ENCODE measurements around the gene PPP2R1A. TPM values are rescaled to one million over a fixed set of nuclear protein-coding genes. Genes with fewer than 3 reads are reported as not detected.
"Not testable (repeated sequence)": the region's sequence is repeated elsewhere in the genome, so short reads cannot be mapped to it uniquely, and the experiment has no call there.

PPP2R1A gene
- total RNA-seq, 8 experiments from 2014 or later = 135 to 212 (median 176) TPM

DNA sequence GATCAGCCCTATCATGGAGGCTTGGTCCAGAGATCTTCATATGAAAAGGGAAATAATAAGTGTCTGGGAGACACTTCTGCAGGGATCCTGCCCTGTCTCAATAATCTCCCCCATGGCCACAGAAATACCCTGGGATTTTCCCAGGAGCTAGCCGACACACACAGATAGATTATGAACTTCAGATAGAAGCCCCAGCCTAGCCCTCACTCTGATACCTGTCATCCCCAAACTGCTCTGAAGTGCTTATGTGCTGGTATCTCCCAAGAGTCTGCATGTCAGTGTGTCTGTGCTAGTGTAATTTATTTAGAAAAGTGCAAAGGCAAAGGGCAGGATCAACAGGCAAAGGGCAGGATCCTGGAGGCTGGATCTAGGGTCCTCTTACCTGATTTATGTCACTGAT is 40.8 kb downstream of the PPP2R1A start:
- ATAC-seq (replicated peaks in 6 of 8) = no peak
- H3K4me1 ChIP-seq (replicated peaks in 1 of 2) = no peaks in the 10 kb centered on the region
- WGBS, 10 experiments = 100% methylated on average over 1 of the region's 1 CpG; no CpG with 5 or more reads in 9 of the 10 experiments
- no peak overlapping the region for H3K27ac ChIP-seq
- no peak overlapping the region for H3K4me3 ChIP-seq
- in situ Hi-C loops (cut with MboI; ENCODE audit: low pct_unique_long_range_greater_than_20kb in 2 of 9, low sequenced_read_pairs in 9 of 9, unreplicated experiment in 9 of 9) = no loop called here

DNA sequence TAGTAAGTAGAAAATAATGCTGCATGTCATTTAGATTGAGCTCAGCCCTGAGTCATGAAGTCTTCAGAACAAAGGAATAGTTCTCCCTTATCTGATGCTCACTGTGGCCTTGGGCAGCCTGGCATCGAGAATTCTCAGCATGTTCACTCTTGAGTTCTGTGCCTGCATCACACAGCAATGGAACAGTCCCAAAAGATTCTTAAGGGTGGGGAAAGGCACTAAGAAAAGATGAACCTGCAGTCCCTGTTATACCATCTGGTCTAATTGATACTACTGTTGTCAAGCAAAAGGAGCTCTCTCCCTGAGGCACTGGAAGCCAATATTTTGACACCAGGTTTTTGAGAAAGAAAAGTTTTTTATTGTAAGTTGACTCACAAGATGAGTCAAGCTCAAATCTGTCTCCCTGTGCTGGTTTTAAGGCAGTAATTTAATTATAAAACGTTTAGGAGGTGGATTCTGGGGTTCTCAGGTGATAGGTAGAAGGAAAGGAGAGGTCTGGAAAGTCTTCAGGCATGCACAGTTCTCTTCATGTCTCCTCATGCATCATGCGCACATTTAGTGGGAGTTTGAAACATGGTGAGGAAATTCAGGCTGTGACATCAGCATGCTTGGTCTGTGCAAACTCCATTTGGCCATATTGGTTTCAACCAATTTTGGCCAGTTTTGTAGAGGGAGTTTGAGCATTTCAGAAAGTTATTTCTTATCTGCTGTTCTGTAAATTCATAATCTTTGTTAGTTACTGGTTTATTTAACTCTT is 41.5 kb downstream of the PPP2R1A start:
- H3K4me3 ChIP-seq = no peak overlapping the region
- peak in 4 of 8 experiments; percentile 9 to 58 (median 45) for ATAC-seq (replicated peaks in 6 of 8)
- no peaks in the 10 kb centered on the region for H3K4me1 ChIP-seq (replicated peaks in 1 of 2)
- in situ Hi-C loops (cut with MboI; ENCODE audit: low pct_unique_long_range_greater_than_20kb in 2 of 9, low sequenced_read_pairs in 9 of 9, unreplicated experiment in 9 of 9) = no loop called here
- H3K27ac ChIP-seq = no peak overlapping the region
- WGBS, 10 experiments = 0 to 100% (median 50%) methylated on average over 1 to 3 of the region's 3 CpGs; no CpG with 5 or more reads in 1 of the 10 experiments

DNA sequence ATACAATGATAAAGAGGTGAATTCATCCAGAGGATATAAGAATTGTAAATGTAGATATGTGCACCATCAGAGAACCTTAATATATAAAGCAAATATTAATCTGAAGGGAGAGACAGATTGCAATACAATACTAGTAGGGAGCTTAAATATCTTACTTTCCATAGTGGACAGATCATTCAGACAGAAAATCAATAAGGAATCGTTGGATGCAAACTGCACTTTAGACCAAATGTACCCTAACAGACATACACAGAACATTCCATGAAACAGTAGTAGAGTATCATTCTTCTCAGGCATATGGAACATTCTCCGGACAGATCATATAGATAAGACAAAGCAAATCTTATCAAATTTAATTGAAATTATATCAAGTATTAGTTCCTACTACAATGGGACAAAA is 44.6 kb downstream of the PPP2R1A start:
- Histone ChIP-seq H3K4me3 (no peak overlapping the region), H3K4me1 (replicated peaks in 1 of 2) (no peaks in the 10 kb centered on the region), H3K27ac (no peak overlapping the region)
- WGBS, 10 experiments = 51 to 93% (median 82%) methylated on average over 2 of the region's 2 CpGs; no CpG with 5 or more reads in 1 of the 10 experiments
- ATAC-seq (replicated peaks in 6 of 8) = no peak
- in situ Hi-C loops (cut with MboI; ENCODE audit: low pct_unique_long_range_greater_than_20kb in 2 of 9, low sequenced_read_pairs in 9 of 9, unreplicated experiment in 9 of 9) = no loop called here

DNA sequence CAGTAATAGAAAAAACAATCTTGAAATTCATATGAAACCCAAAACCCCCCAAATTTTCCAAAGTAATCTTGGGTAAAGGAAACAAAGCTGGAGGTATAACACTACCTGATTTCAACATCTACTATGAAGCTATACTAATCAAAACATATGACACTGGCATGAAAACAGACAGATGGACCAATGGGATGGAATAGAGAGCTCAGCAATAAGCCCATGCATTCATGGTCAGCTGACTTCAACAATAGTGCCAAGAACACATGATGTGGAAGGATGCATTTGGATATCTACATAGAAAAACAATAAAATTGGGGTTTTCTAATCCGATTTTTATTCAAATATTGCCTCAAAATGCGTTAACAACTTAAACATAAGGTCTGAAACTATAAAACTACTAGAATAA is 47.3 kb downstream of the PPP2R1A start:
- Histone ChIP-seq H3K4me3 (no peak overlapping the region), H3K4me1 (replicated peaks in 1 of 2) (no peaks in the 10 kb centered on the region), H3K27ac (no peak overlapping the region)
- ATAC-seq (replicated peaks in 6 of 8) = peak in 1 of 8 experiments; percentile 31
- WGBS, 10 experiments = 0 to 71% (median 50%) methylated on average over 1 to 2 of the region's 2 CpGs; no CpG with 5 or more reads in 1 of the 10 experiments
- in situ Hi-C loops (cut with MboI; ENCODE audit: low pct_unique_long_range_greater_than_20kb in 2 of 9, low sequenced_read_pairs in 9 of 9, unreplicated experiment in 9 of 9) = no loop called here

DNA sequence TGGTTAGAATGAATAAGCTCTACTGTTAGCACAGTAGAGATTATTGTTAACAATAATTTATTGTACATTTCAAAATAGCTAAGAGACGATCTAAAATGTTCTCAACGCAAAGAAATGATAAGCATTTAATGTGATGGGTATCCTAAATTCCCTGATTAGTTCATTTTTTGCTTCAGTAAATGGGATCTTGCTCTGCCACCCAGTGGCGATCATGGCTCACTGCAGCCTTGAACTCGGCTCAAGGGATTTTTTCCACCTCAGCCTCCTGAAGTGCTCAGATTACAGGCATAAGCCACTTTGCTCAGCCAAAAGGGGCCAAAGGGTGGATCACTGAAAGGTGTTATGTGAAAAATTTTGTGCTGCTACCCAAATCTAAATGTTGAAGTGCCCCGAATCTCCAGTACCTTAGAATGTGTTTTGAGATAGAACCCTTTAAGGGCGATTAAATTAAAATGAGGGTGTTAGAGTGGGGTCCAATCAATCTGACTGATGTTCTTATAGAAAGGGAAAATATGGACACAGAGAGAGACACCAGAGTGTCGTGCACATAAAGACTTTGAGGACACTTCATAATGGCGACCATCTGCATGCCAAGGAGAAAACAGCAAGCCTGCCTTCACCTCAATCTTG is 48.0 kb downstream of the PPP2R1A start:
- Histone ChIP-seq H3K27ac (no peak overlapping the region), H3K4me3 (no peak overlapping the region), H3K4me1 (replicated peaks in 1 of 2) (no peaks in the 10 kb centered on the region)
- in situ Hi-C loops (cut with MboI; ENCODE audit: low pct_unique_long_range_greater_than_20kb in 2 of 9, low sequenced_read_pairs in 9 of 9, unreplicated experiment in 9 of 9) = no loop called here
- 0 to 33% (median 8%) methylated on average over 2 to 8 of the region's 8 CpGs for WGBS, 10 experiments
- ATAC-seq (replicated peaks in 6 of 8) = peak; percentile 40 to 74 (median 58)

DNA sequence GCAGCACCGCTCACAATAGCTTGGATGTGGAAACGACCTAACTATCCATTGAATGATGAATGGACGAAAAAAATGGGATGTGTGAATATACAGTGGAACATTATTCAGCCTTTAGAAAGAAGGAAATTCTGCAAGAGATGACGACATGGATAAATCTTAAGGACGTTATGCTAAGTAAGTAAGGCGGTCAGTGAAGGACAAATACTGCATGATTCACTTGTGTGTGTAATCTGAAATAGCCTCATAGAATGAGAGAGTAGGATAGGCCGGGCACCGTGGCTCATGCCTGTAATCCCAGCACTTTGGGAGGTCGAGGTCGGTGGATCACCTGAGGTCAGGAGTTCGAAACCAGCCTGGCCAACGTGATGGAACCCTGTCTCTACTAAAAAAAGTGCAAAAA is 54.2 kb downstream of the PPP2R1A start:
- 40 to 81% (median 63%) methylated on average over 1 to 12 of the region's 12 CpGs; no CpG with 5 or more reads in 1 of the 10 experiments for WGBS, 10 experiments
- Histone ChIP-seq H3K27ac (no peak overlapping the region), H3K4me3 (no peak overlapping the region), H3K4me1 (replicated peaks in 1 of 2) (no peaks in the 10 kb centered on the region)
- ATAC-seq (replicated peaks in 6 of 8) = peak in 3 of 8 experiments; percentile 42 to 72 (median 53)
- in situ Hi-C loops (cut with MboI; ENCODE audit: low pct_unique_long_range_greater_than_20kb in 2 of 9, low sequenced_read_pairs in 9 of 9, unreplicated experiment in 9 of 9) = no loop called here

DNA sequence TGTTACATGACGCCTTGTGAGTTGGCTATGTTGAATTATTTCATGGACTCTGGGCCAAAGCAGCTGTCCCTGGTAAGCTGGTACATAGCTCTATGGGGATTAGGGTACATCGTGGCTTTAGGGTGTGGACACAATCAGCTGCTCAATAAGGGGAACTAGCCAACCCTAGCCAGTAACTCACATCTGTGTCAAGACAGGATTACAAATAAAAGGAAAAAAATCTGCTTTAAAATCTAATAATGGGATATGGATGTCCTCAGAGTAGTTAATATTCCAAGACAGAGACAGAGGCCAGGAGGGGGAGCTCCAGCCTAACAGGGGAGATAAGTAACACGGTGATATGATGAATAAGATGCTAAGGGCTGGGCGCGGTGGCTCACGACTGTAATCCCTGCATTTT is 58.4 kb downstream of the PPP2R1A start:
- no peak overlapping the region for H3K4me3 ChIP-seq
- WGBS, 10 experiments = 0 to 42% (median 4%) methylated on average over 1 to 6 of the region's 6 CpGs
- no peaks in the 10 kb centered on the region for H3K4me1 ChIP-seq (replicated peaks in 1 of 2)
- peak in 3 of 8 experiments; percentile 75 to 98 (median 97) for ATAC-seq (replicated peaks in 6 of 8)
- in situ Hi-C loops (cut with MboI; ENCODE audit: low pct_unique_long_range_greater_than_20kb in 2 of 9, low sequenced_read_pairs in 9 of 9, unreplicated experiment in 9 of 9) = no loop called here
- H3K27ac ChIP-seq = no peak overlapping the region

DNA sequence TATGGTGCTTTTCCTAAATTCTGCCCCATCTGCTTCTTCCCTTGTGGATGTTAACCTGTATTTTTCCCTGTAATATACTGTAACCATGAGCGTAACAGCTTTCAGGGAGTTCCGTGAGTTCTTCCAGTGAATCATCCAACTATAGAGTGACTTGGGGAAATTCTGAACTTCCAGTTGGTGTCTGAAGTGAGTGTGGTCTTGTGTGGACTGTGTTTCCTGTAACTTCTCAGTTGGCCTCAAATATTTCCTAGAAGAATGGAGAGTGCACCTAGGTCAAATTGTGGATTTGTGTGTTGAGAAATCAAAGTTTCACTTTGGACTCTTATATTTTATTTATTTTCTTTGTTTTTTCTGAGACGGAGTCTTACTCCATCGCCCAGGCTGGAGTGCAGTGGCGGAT is 68.6 kb downstream of the PPP2R1A start:
- Histone ChIP-seq H3K4me3 (no peak overlapping the region), H3K4me1 (replicated peaks in 1 of 2) (no peaks in the 10 kb centered on the region), H3K27ac (no peak overlapping the region)
- 83 to 100% (median 89%) methylated on average over 1 to 5 of the region's 5 CpGs; no CpG with 5 or more reads in 4 of the 10 experiments for WGBS, 10 experiments
- in situ Hi-C loops (cut with MboI; ENCODE audit: low pct_unique_long_range_greater_than_20kb in 2 of 9, low sequenced_read_pairs in 9 of 9, unreplicated experiment in 9 of 9) = no loop called here
- ATAC-seq (replicated peaks in 6 of 8) = no peak

DNA sequence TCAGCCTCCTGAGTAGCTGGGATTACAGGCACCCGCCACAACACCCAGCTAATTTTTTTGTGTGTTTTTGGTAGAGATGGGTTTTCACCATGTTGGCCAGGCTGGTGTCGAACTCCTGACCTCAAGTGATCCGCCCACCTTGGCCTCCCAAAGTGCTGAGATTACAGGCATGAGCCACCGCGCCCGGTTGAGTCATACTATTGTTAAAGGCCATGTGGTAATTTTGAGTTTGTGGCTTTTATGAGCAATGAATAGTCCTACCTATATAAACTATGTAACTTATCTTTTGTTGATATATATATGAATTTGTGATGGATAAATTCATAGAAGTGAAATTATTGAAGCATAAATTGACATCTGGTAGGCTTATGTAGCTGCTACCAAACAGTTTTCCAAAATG is 75.7 kb downstream of the PPP2R1A start:
- 82 to 100% (median 89%) methylated on average over 4 to 5 of the region's 6 CpGs; no CpG with 5 or more reads in 4 of the 10 experiments for WGBS, 10 experiments
- H3K4me1 ChIP-seq (replicated peaks in 1 of 2); ATAC-seq (replicated peaks in 6 of 8); H3K27ac ChIP-seq; H3K4me3 ChIP-seq; in situ Hi-C loops (cut with MboI; ENCODE audit: low pct_unique_long_range_greater_than_20kb in 2 of 9, low sequenced_read_pairs in 9 of 9, unreplicated experiment in 9 of 9): not testable (repeated sequence)

DNA sequence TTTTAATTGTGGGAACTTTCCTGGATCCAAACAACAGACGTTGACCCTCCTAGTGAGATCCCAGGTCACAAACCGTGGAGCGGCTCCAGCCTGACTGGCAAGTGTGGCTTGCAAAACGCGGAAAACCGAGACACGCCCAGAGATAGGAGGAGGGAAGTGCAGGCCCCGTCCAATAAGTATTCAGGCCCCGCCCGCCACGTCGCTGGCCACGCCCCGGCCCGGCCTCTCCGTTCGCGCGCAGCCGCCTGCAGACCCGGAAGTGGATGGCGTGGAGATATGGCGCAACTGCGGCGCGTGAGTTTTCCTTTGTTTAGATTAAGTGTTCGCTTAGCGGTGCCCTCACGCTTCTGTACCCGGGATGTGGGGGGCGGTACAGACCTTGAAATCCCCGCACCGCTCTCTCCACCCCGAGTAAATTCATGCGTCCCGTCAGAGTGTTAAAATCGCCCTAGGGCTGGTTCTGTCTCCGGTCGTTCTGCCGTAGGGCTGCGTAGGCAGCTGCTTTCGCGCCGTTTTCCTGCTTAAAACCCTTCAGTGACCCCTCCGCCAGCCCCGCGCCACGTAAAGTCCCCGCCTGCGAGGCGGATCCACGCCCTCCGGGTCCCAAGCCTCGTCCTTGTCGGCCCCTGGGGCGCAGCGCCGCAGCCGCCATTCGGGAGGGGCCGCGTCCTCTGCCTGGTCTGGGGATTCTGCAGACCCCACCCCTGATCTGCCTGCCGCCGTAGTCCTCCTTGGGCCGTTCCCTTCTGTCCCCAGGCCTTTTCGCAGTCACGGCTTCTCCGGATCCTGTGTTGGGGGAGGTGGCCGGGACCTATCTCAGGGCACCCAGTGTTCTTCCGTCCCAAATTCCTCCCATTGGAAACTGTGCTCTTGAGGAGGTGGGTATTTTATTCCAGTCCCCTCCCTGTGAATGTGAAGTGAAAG is 79.7 kb downstream of the PPP2R1A start, which contains the start of gene ZNF766:
ZNF766 (plus strand) TSS at position 250 of the 924 bp plus-strand sequence; CDS start at position 277, 27 bp downstream.
- 0 to 5% (median 0%) methylated on average over 1 to 21 of the region's 70 CpGs; no CpG with 5 or more reads in 1 of the 10 experiments for WGBS, 10 experiments
- H3K27ac ChIP-seq = peak within 1 kb of the TSS; percentile 98 to 99
- peak within 1 kb of the TSS; percentile 55 to 98 (median 74) for H3K4me3 ChIP-seq
- H3K4me1 ChIP-seq (replicated peaks in 1 of 2) = peaks cover 7 to 8% of the 10 kb centered on the region in 2 donors
- ATAC-seq (replicated peaks in 6 of 8) = peak; percentile 91 to 96 (median 94)
- in situ Hi-C loops (cut with MboI; ENCODE audit: low pct_unique_long_range_greater_than_20kb in 2 of 9, low sequenced_read_pairs in 9 of 9, unreplicated experiment in 9 of 9) = no loop called here

DNA sequence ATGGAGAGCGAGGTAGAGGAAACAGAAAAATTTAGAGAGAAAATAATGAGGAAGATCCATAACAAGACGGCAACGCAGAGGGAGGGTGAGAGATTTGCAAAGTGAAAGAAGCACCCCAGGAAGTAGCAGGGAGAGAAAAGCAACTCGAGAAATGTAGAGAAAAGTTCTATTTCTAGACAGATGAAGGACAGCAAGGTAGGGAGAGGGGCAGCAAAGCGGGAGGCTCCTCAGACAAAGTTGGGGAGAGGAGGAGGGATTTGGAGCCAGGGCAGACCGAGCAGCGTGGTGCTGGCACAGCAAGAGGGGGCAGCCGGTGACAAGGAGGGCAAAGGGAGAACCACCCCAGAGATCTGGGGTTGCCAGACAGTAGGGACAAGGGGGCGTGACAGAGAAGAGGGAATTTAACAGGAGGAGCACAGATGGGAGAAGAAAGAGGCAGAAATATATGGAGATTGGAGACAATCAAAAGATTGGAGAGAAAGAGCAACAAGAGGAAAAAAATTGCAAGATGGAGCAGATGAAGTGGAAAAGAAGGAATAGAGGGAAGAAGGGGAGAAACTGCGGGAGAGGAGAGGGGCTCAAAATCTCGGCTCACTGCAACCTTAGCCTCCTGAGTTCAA is 80.5 kb downstream of the PPP2R1A start:
- in situ Hi-C loops (cut with MboI; ENCODE audit: low pct_unique_long_range_greater_than_20kb in 2 of 9, low sequenced_read_pairs in 9 of 9, unreplicated experiment in 9 of 9) = no loop called here
- ATAC-seq (replicated peaks in 6 of 8) = peak in 7 of 8 experiments; percentile 3 to 19 (median 5)
- 0 to 40% (median 8%) methylated on average over 2 to 11 of the region's 11 CpGs for WGBS, 10 experiments
- H3K4me3 ChIP-seq = peak overlapping the region; percentile 55 to 98 (median 74)
- peaks cover 7 to 8% of the 10 kb centered on the region in 2 donors for H3K4me1 ChIP-seq (replicated peaks in 1 of 2)
- H3K27ac ChIP-seq = peak overlapping the region; percentile 98 to 99

DNA sequence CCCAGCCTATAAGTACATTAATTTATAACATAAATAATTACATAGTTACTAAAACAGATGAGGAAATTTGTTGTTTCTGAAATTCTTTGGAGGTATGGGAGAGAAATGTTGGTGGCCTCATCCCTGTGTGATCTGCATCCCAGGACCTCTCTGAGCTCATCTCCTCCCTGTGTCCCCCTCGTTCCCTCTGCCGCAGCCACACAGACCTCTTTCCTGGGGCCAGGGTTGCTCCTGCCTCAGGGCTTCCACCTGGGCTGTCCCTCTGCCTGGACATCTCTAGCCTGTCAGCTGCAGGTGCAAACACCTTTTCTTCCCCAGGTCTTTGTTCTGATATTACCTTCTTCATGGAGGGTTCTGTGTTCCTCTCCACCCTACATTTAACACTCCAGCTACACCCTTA is 83.4 kb downstream of the PPP2R1A start:
- Histone ChIP-seq H3K27ac (no peak overlapping the region), H3K4me1 (replicated peaks in 1 of 2) (peaks cover 7 to 8% of the 10 kb centered on the region in 2 donors), H3K4me3 (no peak overlapping the region)
- in situ Hi-C loops (cut with MboI; ENCODE audit: low pct_unique_long_range_greater_than_20kb in 2 of 9, low sequenced_read_pairs in 9 of 9, unreplicated experiment in 9 of 9) = no loop called here
- WGBS, 10 experiments = 100% methylated on average over 1 to 2 of the region's 2 CpGs; no CpG with 5 or more reads in 6 of the 10 experiments
- ATAC-seq (replicated peaks in 6 of 8) = no peak
